HepG2 (cell line): Measurements from ENCODE around the gene GARIN3. TPM values are rescaled to one million over a fixed set of nuclear protein-coding genes. Genes with fewer than 3 reads are reported as not detected.

Source experiments
- ATAC-seq: fragments of 200-7000 bp; cut with Tn5 transposase; 3 replicates; pipeline ENCODE4 v1.9.1; 2020; ENCODE audit warnings: mild to moderate bottlenecking, moderate library complexity
- BruUV-seq: library from RNA; stranded (reverse); fragments of 400-500 nt; replicated peaks from 2 replicates; lab custom pipeline; 2021; lab: Mats Ljungman, UMichigan
- CTCF ChIA-PET: fragments of 300-600 bp; formaldehyde crosslinking; extraction: SDS; loops from one replicate; lab custom pipeline; 2021; ENCODE audit warnings: low total read pairs, inconsistent platforms, low intra/inter-chr PET ratio; lab: Yijun Ruan, JAX
- POLR2A ChIA-PET: fragments of 350-600 bp; sonication (Branson Sonifier 250); formaldehyde crosslinking; loops from one replicate; lab custom pipeline; 2020; ENCODE audit warnings: antibody characterized with exemption, inconsistent platforms; lab: Yijun Ruan, JAX
- DNase-seq: peaks from one replicate; pipeline ENCODE4 v3.0.0-alpha.2; 2015; ENCODE audit warnings: low spot score
- FAIRE-seq: peaks from 3 replicates; lab custom pipeline; 2011; peaks lifted over from hg19 to GRCh38; lab: Jason Lieb, UNC
- H2AFZ ChIP-seq: one replicate; pipeline ENCODE4 v1.6.1; 2011; ENCODE audit warnings: low read length, inconsistent platforms
- H3K27ac ChIP-seq: fragments of 300-600 bp; 3 replicates; pipeline ENCODE4 v1.8.0; 2011; ENCODE audit warnings: mixed run types, mild to moderate bottlenecking, mixed read lengths, low read length, inconsistent platforms; ENCODE audit not compliant: insufficient read depth; ENCODE audit errors: extremely low read length
- H3K27me3 ChIP-seq, 2 experiments: fragments of 200-600 bp in 1 of 2; 2 replicates in 1 of 2; 3 replicates in 1 of 2; pipeline versions ENCODE4 v1.6.0 to v1.8.0; 2011; ENCODE audit warnings: low read length in 2 of 2, mild to moderate bottlenecking in 2 of 2, moderate library complexity in 2 of 2, inconsistent platforms in 1 of 2; ENCODE audit not compliant: insufficient read depth in 2 of 2, control insufficient read depth in 1 of 2
- H3K36me3 ChIP-seq, 2 experiments: fragments of 200-600 bp in 1 of 2; replicated peaks in 1 of 2; 2 replicates in 1 of 2; 3 replicates in 1 of 2; pipeline versions ENCODE4 v1.5.1 to v1.8.0; 2011; ENCODE audit warnings: low read length in 2 of 2, inconsistent platforms in 1 of 2; ENCODE audit not compliant: insufficient read depth in 2 of 2, control insufficient read depth in 1 of 2
- H3K4me1 ChIP-seq: 2 replicates; pipeline ENCODE4 v1.5.1; 2012; ENCODE audit warnings: low read length, inconsistent platforms; ENCODE audit not compliant: insufficient read depth
- H3K4me2 ChIP-seq: 2 replicates; pipeline ENCODE4 v1.6.0; 2011; ENCODE audit warnings: low read depth, low read length, inconsistent platforms
- H3K4me3 ChIP-seq, 3 experiments: fragments of 200-600 bp in 1 of 3; sonication (generic), shearing (Covaris generic) in 1 of 3; replicated peaks in 1 of 3; 2 replicates each; pipeline ENCODE4 v1.5.1; 2011 to 2016; ENCODE audit warnings: low read length in 3 of 3, inconsistent platforms in 2 of 3, low read depth in 2 of 3, mild to moderate bottlenecking in 2 of 3, control low read depth in 1 of 3, mixed read lengths in 1 of 3; ENCODE audit not compliant: insufficient read depth in 1 of 3
- H3K79me2 ChIP-seq: one replicate; pipeline ENCODE4 v1.6.1; 2011; ENCODE audit warnings: low read length, inconsistent platforms; ENCODE audit not compliant: insufficient read depth
- H3K9ac ChIP-seq: 2 replicates; pipeline ENCODE4 v1.6.0; 2011; ENCODE audit warnings: mild to moderate bottlenecking, low read depth, low read length, inconsistent platforms; ENCODE audit not compliant: insufficient read depth
- H3K9me3 ChIP-seq: 2 replicates; pipeline ENCODE4 v1.5.1; 2012; ENCODE audit warnings: mild to moderate bottlenecking, low read length
- H4K20me1 ChIP-seq: 2 replicates; pipeline ENCODE4 v1.6.0; 2011; ENCODE audit warnings: inconsistent platforms, mild to moderate bottlenecking, low read length, moderate library complexity; ENCODE audit not compliant: insufficient read depth
- CAMTA2 ChIP-seq: sonication (generic); formaldehyde crosslinking; IDR thresholded peaks from 2 replicates; pipeline ENCODE4 v1.4.0; 2020; ENCODE audit warnings: mild to moderate bottlenecking, missing genetic modification reagents, borderline replicate concordance
- CBFB ChIP-seq: sonication (generic); formaldehyde crosslinking; IDR thresholded peaks from 2 replicates; pipeline ENCODE4 v1.4.0; 2020; ENCODE audit warnings: missing genetic modification reagents
- GABPB1 ChIP-seq: IDR thresholded peaks from 2 replicates; pipeline ENCODE4 v1.6.1; 2016; ENCODE audit warnings: mild to moderate bottlenecking, missing genetic modification reagents, moderate library complexity, missing compliant biosample characterization
- GATAD2A ChIP-seq: IDR thresholded peaks from 2 replicates; pipeline ENCODE4 v1.6.1; 2016
- HOXA7 ChIP-seq: sonication (generic); formaldehyde crosslinking; IDR thresholded peaks from 2 replicates; pipeline ENCODE4 v1.8.1; 2022; ENCODE audit warnings: mild to moderate bottlenecking, missing genetic modification reagents, moderate library complexity
- KLF12 ChIP-seq: sonication (generic); formaldehyde crosslinking; IDR thresholded peaks from 2 replicates; pipeline ENCODE4 v1.4.0; 2020; ENCODE audit warnings: missing genetic modification reagents, borderline replicate concordance
- NRL ChIP-seq: sonication (generic); formaldehyde crosslinking; IDR thresholded peaks from 2 replicates; pipeline ENCODE4 v1.5.0; 2020; ENCODE audit warnings: missing genetic modification reagents, mild to moderate bottlenecking, moderate library complexity, borderline replicate concordance
- WGBS: methylation state at CpG from one replicate; pipeline ENCODE4 v1.1.6; 2017; ENCODE audit warnings: low lambda C conversion rate; 5-methylcytosine and 5-hydroxymethylcytosine counted together
- in situ Hi-C: cut with HindIII; loops from 2 replicates; pipeline ENCODE4 v1.10.0; 2017; ENCODE audit warnings: low pct_unique_long_range_greater_than_20kb; ENCODE audit not compliant: extremely low pct_ligation_motif_present
- intact Hi-C: fragments of 100-400 bp; cut with micrococcal nuclease; formaldehyde crosslinking; loops from one replicate; pipeline ENCODE4 v1.10.0; 2022; ENCODE audit not compliant: unreplicated experiment
- polyA plus RNA-seq, 8 experiments: library from polyadenylated mRNA; depleted of rRNA in 3 of 8; stranded (reverse) in 7 of 8; unstranded in 1 of 8; fragments of >200 nt; fragmentation: Illumina TruSeq in 4 of 8; extraction: Trizol in 4 of 8; gene quantifications; 2 replicates each; pipeline versions ENCODE4 v1.2.1 to v1.2.3, GENCODE V29; 2011 to 2016; ENCODE audit warnings: low read depth in 4 of 8, missing spikeins in 1 of 8, mixed read lengths in 1 of 8; ENCODE audit not compliant: insufficient read depth in 1 of 8
- total RNA-seq, 5 experiments: library from RNA; depleted of rRNA; stranded (reverse); fragments of >200 nt; fragmentation: Illumina TruSeq; extraction: Trizol; gene quantifications; 2 replicates each; pipeline ENCODE4 v1.2.3, GENCODE V29; 2016; ENCODE audit warnings: low read depth in 1 of 5
- TF ChIP-seq, protein P1 (sequence below): sonication (generic); formaldehyde crosslinking; IDR thresholded peaks from 2 replicates; pipeline ENCODE4 v1.5.1; 2020; ENCODE audit warnings: missing genetic modification reagents, mild to moderate bottlenecking, borderline replicate concordance
- TF ChIP-seq, protein P2 (sequence below): sonication (generic); formaldehyde crosslinking; IDR thresholded peaks from 2 replicates; pipeline ENCODE4 v1.5.1; 2020; ENCODE audit warnings: mild to moderate bottlenecking, missing genetic modification reagents, moderate library complexity
- TF ChIP-seq, protein P3 (sequence below), 2 experiments: sonication (generic) in 1 of 2; formaldehyde crosslinking in 1 of 2; IDR thresholded peaks; 2 replicates each; pipeline versions ENCODE4 v1.4.0 to v1.6.1; 2018 to 2020; ENCODE audit warnings: missing genetic modification reagents in 2 of 2, borderline replicate concordance in 1 of 2, low read depth in 1 of 2, mild to moderate bottlenecking in 1 of 2, missing biosample characterization in 1 of 2
- TF ChIP-seq, protein P4 (sequence below): IDR thresholded peaks from 2 replicates; pipeline ENCODE4 v1.6.1; 2018; ENCODE audit warnings: missing genetic modification reagents, mild to moderate bottlenecking, missing compliant biosample characterization
- TF ChIP-seq, protein P5 (sequence below): sonication (generic); formaldehyde crosslinking; IDR thresholded peaks from 2 replicates; pipeline ENCODE4 v1.4.0; 2020; ENCODE audit warnings: missing genetic modification reagents

GARIN3 gene
- total and polyA plus RNA-seq, 2 of the 13 experiments (the other 11 are each of a cell fraction or from before 2014, with no cell fraction given): not detected

DNA sequence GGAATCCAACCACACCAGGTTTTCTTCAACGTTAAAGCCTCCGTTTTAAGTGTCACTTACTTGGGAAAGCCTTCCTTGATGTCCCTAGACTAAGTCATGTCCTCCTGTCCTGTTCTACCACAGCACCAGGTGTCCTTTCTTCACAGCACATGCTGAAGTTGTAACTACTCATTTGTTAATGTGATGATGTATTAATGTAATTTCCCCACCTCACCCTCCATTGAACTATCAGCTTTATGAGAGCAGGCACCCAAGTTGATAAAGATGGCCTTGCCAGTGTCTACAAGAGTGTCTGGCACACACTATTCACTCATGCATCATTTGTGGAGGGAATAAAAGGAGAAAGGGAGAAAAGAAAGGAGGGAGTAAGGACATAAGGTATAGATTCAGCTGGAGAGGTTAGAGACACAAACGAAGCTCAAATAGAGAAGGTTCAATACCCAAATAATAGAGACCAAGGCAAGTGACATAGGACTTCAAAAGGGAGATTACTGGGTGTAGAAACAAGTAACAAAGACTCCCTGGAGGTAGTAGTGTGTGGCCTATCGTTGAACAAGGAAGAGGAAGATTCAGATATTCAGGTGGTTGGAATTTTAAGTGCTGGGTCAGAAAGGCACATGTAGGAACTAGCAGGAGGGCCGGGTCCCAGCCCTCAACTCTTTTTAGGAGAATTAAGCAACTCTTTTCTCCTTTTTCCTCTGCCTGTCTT, 21.1 kb upstream of the GARIN3 start:
- Histone ChIP-seq H3K4me2 (no peak overlapping the region), H2AFZ (no peak overlapping the region), H3K27ac (no peak overlapping the region), H3K36me3 (no peaks in the 10 kb centered on the region), H3K27me3 (peaks cover 2 to 9% of the 10 kb centered on the region in 2 experiments; a peak in 2 of 5 replicates), H3K4me1 (no peaks in the 10 kb centered on the region), H3K79me2 (no peaks in the 10 kb centered on the region), H4K20me1 (no peaks in the 10 kb centered on the region), H3K9ac (no peak overlapping the region), H3K4me3 (no peak overlapping the region), H3K9me3 (no peaks in the 10 kb centered on the region)
- ChIA-PET POLR2A (no interaction called here), CTCF (no interaction called here)
- in situ Hi-C loops: no loop called here
- no TSS peak for BruUV-seq
- FAIRE-seq (no peak), DNase-seq (no peak), ATAC-seq (no peak)
- intact Hi-C loops: no loop called here
- 8% methylated on average over 5 of the region's 5 CpGs for WGBS
- TF ChIP-seq NRL (CRISPR knock-in tag) (no peak), HOXA7 (no peak), CAMTA2 (CRISPR knock-in tag) (no peak), KLF12 (CRISPR knock-in tag) (no peak), GATAD2A (CRISPR knock-in tag) (no peak), CBFB (CRISPR knock-in tag) (no peak), GABPB1 (no peak)
- TF ChIP-seq, protein P1, sequence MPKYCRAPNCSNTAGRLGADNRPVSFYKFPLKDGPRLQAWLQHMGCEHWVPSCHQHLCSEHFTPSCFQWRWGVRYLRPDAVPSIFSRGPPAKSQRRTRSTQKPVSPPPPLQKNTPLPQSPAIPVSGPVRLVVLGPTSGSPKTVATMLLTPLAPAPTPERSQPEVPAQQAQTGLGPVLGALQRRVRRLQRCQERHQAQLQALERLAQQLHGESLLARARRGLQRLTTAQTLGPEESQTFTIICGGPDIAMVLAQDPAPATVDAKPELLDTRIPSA (CRISPR knock-in tag): no peak
- TF ChIP-seq, protein P2, sequence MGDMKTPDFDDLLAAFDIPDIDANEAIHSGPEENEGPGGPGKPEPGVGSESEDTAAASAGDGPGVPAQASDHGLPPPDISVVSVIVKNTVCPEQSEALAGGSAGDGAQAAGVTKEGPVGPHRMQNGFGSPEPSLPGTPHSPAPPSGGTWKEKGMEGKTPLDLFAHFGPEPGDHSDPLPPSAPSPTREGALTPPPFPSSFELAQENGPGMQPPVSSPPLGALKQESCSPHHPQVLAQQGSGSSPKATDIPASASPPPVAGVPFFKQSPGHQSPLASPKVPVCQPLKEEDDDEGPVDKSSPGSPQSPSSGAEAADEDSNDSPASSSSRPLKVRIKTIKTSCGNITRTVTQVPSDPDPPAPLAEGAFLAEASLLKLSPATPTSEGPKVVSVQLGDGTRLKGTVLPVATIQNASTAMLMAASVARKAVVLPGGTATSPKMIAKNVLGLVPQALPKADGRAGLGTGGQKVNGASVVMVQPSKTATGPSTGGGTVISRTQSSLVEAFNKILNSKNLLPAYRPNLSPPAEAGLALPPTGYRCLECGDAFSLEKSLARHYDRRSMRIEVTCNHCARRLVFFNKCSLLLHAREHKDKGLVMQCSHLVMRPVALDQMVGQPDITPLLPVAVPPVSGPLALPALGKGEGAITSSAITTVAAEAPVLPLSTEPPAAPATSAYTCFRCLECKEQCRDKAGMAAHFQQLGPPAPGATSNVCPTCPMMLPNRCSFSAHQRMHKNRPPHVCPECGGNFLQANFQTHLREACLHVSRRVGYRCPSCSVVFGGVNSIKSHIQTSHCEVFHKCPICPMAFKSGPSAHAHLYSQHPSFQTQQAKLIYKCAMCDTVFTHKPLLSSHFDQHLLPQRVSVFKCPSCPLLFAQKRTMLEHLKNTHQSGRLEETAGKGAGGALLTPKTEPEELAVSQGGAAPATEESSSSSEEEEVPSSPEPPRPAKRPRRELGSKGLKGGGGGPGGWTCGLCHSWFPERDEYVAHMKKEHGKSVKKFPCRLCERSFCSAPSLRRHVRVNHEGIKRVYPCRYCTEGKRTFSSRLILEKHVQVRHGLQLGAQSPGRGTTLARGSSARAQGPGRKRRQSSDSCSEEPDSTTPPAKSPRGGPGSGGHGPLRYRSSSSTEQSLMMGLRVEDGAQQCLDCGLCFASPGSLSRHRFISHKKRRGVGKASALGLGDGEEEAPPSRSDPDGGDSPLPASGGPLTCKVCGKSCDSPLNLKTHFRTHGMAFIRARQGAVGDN (CRISPR knock-in tag): no peak
- TF ChIP-seq, protein P3, sequence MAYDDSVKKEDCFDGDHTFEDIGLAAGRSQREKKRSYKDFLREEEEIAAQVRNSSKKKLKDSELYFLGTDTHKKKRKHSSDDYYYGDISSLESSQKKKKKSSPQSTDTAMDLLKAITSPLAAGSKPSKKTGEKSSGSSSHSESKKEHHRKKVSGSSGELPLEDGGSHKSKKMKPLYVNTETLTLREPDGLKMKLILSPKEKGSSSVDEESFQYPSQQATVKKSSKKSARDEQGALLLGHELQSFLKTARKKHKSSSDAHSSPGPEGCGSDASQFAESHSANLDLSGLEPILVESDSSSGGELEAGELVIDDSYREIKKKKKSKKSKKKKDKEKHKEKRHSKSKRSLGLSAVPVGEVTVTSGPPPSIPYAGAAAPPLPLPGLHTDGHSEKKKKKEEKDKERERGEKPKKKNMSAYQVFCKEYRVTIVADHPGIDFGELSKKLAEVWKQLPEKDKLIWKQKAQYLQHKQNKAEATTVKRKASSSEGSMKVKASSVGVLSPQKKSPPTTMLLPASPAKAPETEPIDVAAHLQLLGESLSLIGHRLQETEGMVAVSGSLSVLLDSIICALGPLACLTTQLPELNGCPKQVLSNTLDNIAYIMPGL (CRISPR knock-in tag; IDR thresholded peaks at IDR 0.05; ENCODE audit: borderline replicate concordance in 1 of 2, low read depth in 1 of 2): no peak
- TF ChIP-seq, protein P4, sequence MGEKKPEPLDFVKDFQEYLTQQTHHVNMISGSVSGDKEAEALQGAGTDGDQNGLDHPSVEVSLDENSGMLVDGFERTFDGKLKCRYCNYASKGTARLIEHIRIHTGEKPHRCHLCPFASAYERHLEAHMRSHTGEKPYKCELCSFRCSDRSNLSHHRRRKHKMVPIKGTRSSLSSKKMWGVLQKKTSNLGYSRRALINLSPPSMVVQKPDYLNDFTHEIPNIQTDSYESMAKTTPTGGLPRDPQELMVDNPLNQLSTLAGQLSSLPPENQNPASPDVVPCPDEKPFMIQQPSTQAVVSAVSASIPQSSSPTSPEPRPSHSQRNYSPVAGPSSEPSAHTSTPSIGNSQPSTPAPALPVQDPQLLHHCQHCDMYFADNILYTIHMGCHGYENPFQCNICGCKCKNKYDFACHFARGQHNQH (CRISPR knock-in tag): no peak
- TF ChIP-seq, protein P5, sequence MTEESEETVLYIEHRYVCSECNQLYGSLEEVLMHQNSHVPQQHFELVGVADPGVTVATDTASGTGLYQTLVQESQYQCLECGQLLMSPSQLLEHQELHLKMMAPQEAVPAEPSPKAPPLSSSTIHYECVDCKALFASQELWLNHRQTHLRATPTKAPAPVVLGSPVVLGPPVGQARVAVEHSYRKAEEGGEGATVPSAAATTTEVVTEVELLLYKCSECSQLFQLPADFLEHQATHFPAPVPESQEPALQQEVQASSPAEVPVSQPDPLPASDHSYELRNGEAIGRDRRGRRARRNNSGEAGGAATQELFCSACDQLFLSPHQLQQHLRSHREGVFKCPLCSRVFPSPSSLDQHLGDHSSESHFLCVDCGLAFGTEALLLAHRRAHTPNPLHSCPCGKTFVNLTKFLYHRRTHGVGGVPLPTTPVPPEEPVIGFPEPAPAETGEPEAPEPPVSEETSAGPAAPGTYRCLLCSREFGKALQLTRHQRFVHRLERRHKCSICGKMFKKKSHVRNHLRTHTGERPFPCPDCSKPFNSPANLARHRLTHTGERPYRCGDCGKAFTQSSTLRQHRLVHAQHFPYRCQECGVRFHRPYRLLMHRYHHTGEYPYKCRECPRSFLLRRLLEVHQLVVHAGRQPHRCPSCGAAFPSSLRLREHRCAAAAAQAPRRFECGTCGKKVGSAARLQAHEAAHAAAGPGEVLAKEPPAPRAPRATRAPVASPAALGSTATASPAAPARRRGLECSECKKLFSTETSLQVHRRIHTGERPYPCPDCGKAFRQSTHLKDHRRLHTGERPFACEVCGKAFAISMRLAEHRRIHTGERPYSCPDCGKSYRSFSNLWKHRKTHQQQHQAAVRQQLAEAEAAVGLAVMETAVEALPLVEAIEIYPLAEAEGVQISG: no peak
